ENCODE results near the gene WNT5A. TPM values are rescaled to one million over a fixed set of nuclear protein-coding genes. Genes with fewer than 3 reads are reported as not detected.

Gene WNT5A
- total RNA-seq, 1 donor from 2014 or later: 5.5 TPM

DNA sequence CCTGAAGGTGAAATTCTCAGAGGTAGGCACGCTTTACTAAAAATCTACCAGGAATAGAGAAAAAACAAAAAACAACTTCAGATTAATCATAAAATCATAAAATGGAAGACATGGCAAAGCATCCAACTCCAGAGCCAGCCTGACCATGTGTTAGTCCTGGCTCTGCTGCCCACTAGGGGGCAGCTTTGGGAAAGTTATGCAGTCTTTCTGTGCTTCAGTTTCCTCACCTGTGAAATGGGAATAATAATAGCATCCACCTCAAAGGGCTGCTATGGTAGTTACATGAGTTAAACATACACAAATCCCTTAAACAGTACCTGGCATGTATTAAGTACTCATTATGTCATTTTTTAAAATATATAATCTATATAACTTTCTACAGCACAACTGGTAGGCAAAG, 52.3 kb downstream of the WNT5A start:
- no peak for DNase-seq (ENCODE audit: low spot score, unreplicated experiment)
- H3K36me3 Mint-ChIP-seq (ENCODE audit: insufficient read depth): no peaks in the 10 kb centered on the region
- TF ChIP-seq, protein P1, sequence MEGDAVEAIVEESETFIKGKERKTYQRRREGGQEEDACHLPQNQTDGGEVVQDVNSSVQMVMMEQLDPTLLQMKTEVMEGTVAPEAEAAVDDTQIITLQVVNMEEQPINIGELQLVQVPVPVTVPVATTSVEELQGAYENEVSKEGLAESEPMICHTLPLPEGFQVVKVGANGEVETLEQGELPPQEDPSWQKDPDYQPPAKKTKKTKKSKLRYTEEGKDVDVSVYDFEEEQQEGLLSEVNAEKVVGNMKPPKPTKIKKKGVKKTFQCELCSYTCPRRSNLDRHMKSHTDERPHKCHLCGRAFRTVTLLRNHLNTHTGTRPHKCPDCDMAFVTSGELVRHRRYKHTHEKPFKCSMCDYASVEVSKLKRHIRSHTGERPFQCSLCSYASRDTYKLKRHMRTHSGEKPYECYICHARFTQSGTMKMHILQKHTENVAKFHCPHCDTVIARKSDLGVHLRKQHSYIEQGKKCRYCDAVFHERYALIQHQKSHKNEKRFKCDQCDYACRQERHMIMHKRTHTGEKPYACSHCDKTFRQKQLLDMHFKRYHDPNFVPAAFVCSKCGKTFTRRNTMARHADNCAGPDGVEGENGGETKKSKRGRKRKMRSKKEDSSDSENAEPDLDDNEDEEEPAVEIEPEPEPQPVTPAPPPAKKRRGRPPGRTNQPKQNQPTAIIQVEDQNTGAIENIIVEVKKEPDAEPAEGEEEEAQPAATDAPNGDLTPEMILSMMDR (IDR thresholded peaks at IDR 0.05; ENCODE audit: unreplicated experiment): peak; percentile 52
- peaks cover 8% of the 10 kb centered on the region for H3K27me3 Mint-ChIP-seq
- no peak overlapping the region for H3K27ac Mint-ChIP-seq
- no peak overlapping the region for H3K4me3 Mint-ChIP-seq (ENCODE audit: low read depth)
- H3K9me3 Mint-ChIP-seq (ENCODE audit: low read depth): peaks cover 3% of the 10 kb centered on the region
- no peaks in the 10 kb centered on the region for H3K4me1 Mint-ChIP-seq (ENCODE audit: low read depth)

DNA sequence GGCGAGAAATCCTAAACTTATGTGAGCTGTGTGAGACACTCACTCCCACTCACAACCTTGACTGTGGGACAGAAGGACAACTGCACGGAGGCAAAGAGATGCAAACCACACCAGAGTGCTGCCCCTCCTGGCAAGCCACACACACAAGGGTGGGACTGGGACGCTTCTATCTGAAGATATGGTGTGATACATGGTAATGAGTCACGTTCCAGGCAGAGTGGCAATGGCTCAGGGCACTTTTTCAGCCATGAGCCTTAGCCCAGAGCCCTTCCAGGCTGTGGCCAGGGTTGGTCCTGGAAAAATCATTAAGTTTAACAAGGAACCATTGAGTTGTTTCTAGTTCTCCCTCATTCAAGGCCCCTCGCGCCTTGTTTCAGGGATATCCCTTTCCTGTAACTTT, 56.1 kb downstream of the WNT5A start:
- H3K4me3 Mint-ChIP-seq (ENCODE audit: low read depth): no peak overlapping the region

DNA sequence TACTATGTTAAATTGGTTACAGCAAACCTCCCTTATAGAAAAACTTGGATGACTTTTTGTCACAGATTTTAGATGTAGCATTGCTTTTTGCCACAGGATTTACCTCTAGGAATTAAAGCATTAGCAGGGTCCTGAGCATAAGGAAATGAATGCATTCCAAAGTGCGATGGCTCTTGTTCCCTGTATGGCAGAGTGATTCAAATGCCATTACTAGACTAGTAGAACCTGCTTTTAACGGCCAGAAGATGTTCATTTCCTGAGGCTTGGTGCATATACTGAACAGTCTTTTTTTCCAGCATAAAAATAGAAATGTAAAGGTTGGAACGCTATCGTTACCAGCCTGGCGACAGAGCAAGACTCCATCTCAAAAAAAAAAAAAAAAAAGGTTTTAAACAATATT, 59.4 kb downstream of the WNT5A start:
- Mint-ChIP-seq H3K27ac (no peak overlapping the region), H3K4me3 (ENCODE audit: low read depth) (no peak overlapping the region), H3K4me1 (ENCODE audit: low read depth) (no peaks in the 10 kb centered on the region), H3K36me3 (ENCODE audit: insufficient read depth) (no peaks in the 10 kb centered on the region), H3K9me3 (ENCODE audit: low read depth) (no peaks in the 10 kb centered on the region), H3K27me3 (peaks cover 4% of the 10 kb centered on the region)
- no peak for DNase-seq (ENCODE audit: low spot score, unreplicated experiment)
- TF ChIP-seq, protein P1 (IDR thresholded peaks at IDR 0.05; ENCODE audit: unreplicated experiment): no peak

More for the DNA sequence above, 56.1 kb downstream of the WNT5A start:
- no peak for DNase-seq (ENCODE audit: low spot score, unreplicated experiment)
- Mint-ChIP-seq H3K9me3 (ENCODE audit: low read depth) (peaks cover 3% of the 10 kb centered on the region), H3K27me3 (peaks cover 12% of the 10 kb centered on the region), H3K27ac (no peak overlapping the region), H3K36me3 (ENCODE audit: insufficient read depth) (no peaks in the 10 kb centered on the region), H3K4me1 (ENCODE audit: low read depth) (no peaks in the 10 kb centered on the region)
- TF ChIP-seq, protein P1 (IDR thresholded peaks at IDR 0.05; ENCODE audit: unreplicated experiment): no peak

DNA sequence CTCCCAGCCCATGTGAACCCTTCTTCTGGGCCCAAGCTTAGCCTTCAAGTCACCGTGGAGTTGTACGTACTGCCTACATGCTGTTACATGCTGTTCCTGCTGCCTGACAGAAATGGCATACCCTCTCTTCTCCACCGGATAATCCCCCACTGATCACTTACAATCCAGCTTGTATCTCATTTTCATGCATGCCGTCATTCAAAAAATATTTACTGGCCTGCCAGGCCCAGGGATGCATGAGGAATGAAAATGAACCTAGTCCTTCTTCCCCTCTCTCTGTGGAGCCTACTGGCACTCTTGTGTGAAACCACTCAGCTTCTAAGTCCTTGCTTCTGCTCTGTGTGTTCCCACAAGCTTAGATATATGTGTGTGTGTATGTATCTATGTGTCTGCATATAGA, 60.6 kb downstream of the WNT5A start:
- Mint-ChIP-seq H3K4me1 (ENCODE audit: low read depth) (no peaks in the 10 kb centered on the region), H3K27me3 (peaks cover 4% of the 10 kb centered on the region), H3K9me3 (ENCODE audit: low read depth) (peaks cover 3% of the 10 kb centered on the region), H3K4me3 (ENCODE audit: low read depth) (no peak overlapping the region), H3K36me3 (ENCODE audit: insufficient read depth) (no peaks in the 10 kb centered on the region), H3K27ac (no peak overlapping the region)
- DNase-seq (ENCODE audit: low spot score, unreplicated experiment): no peak
- TF ChIP-seq, protein P1 (IDR thresholded peaks at IDR 0.05; ENCODE audit: unreplicated experiment): no peak

DNA sequence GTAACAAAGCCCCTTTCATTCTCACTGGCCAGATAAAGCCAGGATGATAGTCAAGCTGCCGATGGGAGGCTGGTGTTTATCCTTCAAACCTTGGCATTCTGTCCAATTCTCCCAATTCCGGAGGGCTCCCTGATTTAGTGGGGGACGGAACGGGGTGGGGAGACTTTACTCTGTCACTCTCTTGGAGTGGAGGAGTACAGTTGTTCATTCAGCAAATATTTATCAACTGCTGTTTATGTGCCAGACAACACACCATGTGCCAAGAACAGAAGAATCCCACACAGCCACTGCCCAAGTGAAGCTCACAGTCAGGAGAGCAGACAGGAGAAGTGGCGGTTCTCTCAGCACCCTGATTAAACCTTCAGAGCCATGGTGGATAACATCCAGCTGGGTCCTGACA, 63.3 kb downstream of the WNT5A start:
- peaks cover 10% of the 10 kb centered on the region for H3K9me3 Mint-ChIP-seq (ENCODE audit: low read depth)
- TF ChIP-seq, protein P1 (IDR thresholded peaks at IDR 0.05; ENCODE audit: unreplicated experiment): no peak
- no peak overlapping the region for H3K4me3 Mint-ChIP-seq (ENCODE audit: low read depth)
- no peak for DNase-seq (ENCODE audit: low spot score, unreplicated experiment)
- no peaks in the 10 kb centered on the region for H3K4me1 Mint-ChIP-seq (ENCODE audit: low read depth)
- no peaks in the 10 kb centered on the region for H3K36me3 Mint-ChIP-seq (ENCODE audit: insufficient read depth)
- no peaks in the 10 kb centered on the region for H3K27me3 Mint-ChIP-seq
- no peak overlapping the region for H3K27ac Mint-ChIP-seq

All from progenitor cell of endocrine pancreas (in vitro differentiated cells).